ENCODE measurements around the gene CLDN10. TPM values are rescaled to one million over a fixed set of nuclear protein-coding genes. Genes with fewer than 3 reads are reported as not detected.

CLDN10 gene
- total and polyA plus RNA-seq, 2 of the 8 experiments (the other 6 are each of a cell fraction or from before 2014, with no cell fraction given), result 41.2 to 43.6 TPM

- no peak for TF ChIP-seq CHD7 (IDR thresholded peaks at IDR 0.05; ENCODE audit: insufficient replicate concordance, low read length)
- no peak for TF ChIP-seq CHD2 (IDR thresholded peaks at IDR 0.05; ENCODE audit: low read length)
Measured at GRCh38 chr13:95573221-95573620, 20.7 kb downstream of the CLDN10 start (continued).
